AG10803 (cell line): Measurements from ENCODE around the gene EGFLAM.
"Not testable (repeated sequence)": the region's sequence is repeated elsewhere in the genome, so short reads cannot be mapped to it uniquely, and the experiment has no call there.

Experiments
- DNase-seq: peaks from one replicate; pipeline ENCODE4 v3.0.0; 2010; ENCODE audit warnings: low read depth
- H3K4me3 ChIP-seq: 2 replicates; pipeline ENCODE4 v1.5.1; 2011; ENCODE audit warnings: mild to moderate bottlenecking, low read length, control low read depth
- CTCF ChIP-seq: conservative IDR thresholded peaks from 2 replicates; pipeline ENCODE4 v1.5.1; 2011; ENCODE audit warnings: mild to moderate bottlenecking, low read length, control low read depth, inconsistent platforms

Gene EGFLAM

GRCh38 chr5:38319491-38319890 is 61.1 kb downstream of the EGFLAM start:
- DNase-seq = no peak
- H3K4me3 ChIP-seq = no peak overlapping the region
- TF ChIP-seq CTCF = no peak

- no peak overlapping the region for H3K4me3 ChIP-seq
- DNase-seq = no peak
- no peak for TF ChIP-seq CTCF
These were observed 63.6 kb downstream of the EGFLAM start for GRCh38 chr5:38321978-38322377.

GRCh38 chr5:38323645-38324295 is 65.4 kb downstream of the EGFLAM start:
- no peak for TF ChIP-seq CTCF
- no peak overlapping the region for H3K4me3 ChIP-seq
- peak; percentile 89 for DNase-seq

- no peak overlapping the region for H3K4me3 ChIP-seq
- no peak for TF ChIP-seq CTCF
- DNase-seq = peak; percentile 36
These were observed 70.9 kb downstream of the EGFLAM start for GRCh38 chr5:38329132-38329715.

DNA sequence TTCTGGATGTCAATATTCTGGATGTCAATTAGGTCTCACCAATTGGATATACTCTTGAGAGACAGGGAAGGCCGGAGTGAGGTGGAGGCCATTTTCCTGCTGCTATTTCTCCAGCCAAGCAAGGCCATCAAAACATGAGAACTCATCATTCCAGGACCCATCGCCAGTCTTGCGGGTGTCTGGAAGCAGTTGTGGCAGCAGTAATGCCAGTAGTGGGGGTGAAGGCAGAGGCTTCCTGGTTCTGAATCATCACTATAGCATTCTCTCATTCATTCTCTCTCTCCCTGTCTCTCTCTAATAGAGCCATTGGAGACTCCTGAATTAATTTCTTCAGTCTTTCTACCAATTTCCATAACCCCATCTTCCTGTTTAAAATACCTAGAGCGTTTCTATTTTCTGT is 71.8 kb downstream of the EGFLAM start:
- peak; percentile 59 for DNase-seq

GRCh38 chr5:38331831-38332230 is 73.5 kb downstream of the EGFLAM start:
- no peak for TF ChIP-seq CTCF
- DNase-seq = peak; percentile 30
- no peak overlapping the region for H3K4me3 ChIP-seq

More for the DNA sequence above, 71.8 kb downstream of the EGFLAM start:
- no peak overlapping the region for H3K4me3 ChIP-seq
- TF ChIP-seq CTCF = no peak

GRCh38 chr5:38333181-38333580 is 74.8 kb downstream of the EGFLAM start:
- H3K4me3 ChIP-seq, DNase-seq: not testable (repeated sequence)

DNA sequence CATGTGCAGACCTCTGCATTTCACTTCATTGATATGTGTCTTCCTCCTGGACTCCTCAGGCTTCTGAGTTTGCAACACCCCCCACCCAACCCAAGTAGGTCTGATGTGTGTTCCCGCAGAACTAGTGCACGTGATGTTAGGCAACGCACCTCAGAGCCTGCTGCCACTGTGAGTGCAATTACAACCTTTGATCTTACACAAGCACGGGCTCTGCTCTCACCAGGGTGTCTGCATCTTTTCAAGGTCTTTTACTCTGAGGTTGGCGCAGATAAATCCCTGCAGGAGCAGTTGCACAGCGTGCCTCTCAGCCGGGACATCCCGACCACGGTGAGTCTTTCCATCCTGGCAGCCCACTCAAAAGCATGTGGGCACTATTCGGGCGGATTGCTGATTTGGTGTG is 80.1 kb downstream of the EGFLAM start:
- DNase-seq = no peak
- no peak overlapping the region for H3K4me3 ChIP-seq
- TF ChIP-seq CTCF = no peak
